GM12878 (cell line): ENCODE data around the gene LRRN4. TPM values are rescaled to one million over a fixed set of nuclear protein-coding genes. Genes with fewer than 3 reads are reported as not detected.
"Not testable (repeated sequence)": the region's sequence is repeated elsewhere in the genome, so short reads cannot be mapped to it uniquely, and the experiment has no call there.

Experiments
- ATAC-seq: fragments of 200-7000 bp; cut with Tn5 transposase; 3 replicates; pipeline ENCODE4 v1.9.1; 2020; ENCODE audit warnings: mild to moderate bottlenecking, moderate library complexity
- BruUV-seq: library from RNA; stranded (reverse); fragments of 400-500 nt; replicated peaks from 2 replicates; lab custom pipeline; 2021; lab: Mats Ljungman, UMichigan
- CTCF ChIA-PET: fragments of 300-600 bp; sonication (Branson Sonifier 250); formaldehyde crosslinking; extraction: SDS; loops from one replicate; lab custom pipeline; 2021; ENCODE audit warnings: inconsistent platforms; lab: Yijun Ruan, JAX
- POLR2A ChIA-PET: fragments of 350-600 bp; formaldehyde crosslinking; extraction: SDS; loops from one replicate; lab custom pipeline; 2021; ENCODE audit warnings: inconsistent platforms; lab: Charles Lee
- RAD21 ChIA-PET: fragments of 300-600 bp; sonication (Branson Sonifier 250); formaldehyde crosslinking; loops from one replicate; lab custom pipeline; 2023; ENCODE audit warnings: antibody characterized with exemption; ENCODE audit not compliant: unreplicated experiment; lab: Charles Lee
- SMC1A ChIA-PET: fragments of 300-600 bp; sonication (Branson Sonifier 250); formaldehyde crosslinking; loops from one replicate; lab custom pipeline; 2023; ENCODE audit not compliant: unreplicated experiment, uncharacterized antibody; lab: Charles Lee
- DNase-seq: peaks from one replicate; pipeline ENCODE4 v3.0.0-alpha.2; 2011; ENCODE audit warnings: low read depth, low spot score
- FAIRE-seq: peaks from 3 replicates; lab custom pipeline; 2011; peaks lifted over from hg19 to GRCh38; lab: Jason Lieb, UNC
- H2AFZ ChIP-seq: 2 replicates; pipeline ENCODE4 v1.6.0; 2011; ENCODE audit warnings: low read depth, low read length, control low read depth; ENCODE audit not compliant: control insufficient read depth
- H3K27ac ChIP-seq: 2 replicates; pipeline ENCODE4 v1.5.1; 2011; ENCODE audit warnings: control low read depth; ENCODE audit not compliant: control insufficient read depth, insufficient read depth
- H3K27me3 ChIP-seq, 2 experiments: replicated peaks in 1 of 2; 2 replicates each; pipeline versions ENCODE4 v1.6.0 to v1.6.1; 2011; ENCODE audit warnings: low read length in 1 of 2; ENCODE audit not compliant: control insufficient read depth in 2 of 2, insufficient read depth in 2 of 2
- H3K36me3 ChIP-seq, 2 experiments: 2 replicates each; pipeline ENCODE4 v1.5.1; 2011; ENCODE audit warnings: low read length in 1 of 2; ENCODE audit not compliant: control insufficient read depth in 2 of 2, insufficient read depth in 2 of 2
- H3K4me1 ChIP-seq: 2 replicates; pipeline ENCODE4 v1.6.1; 2011; ENCODE audit warnings: mild to moderate bottlenecking, low read length, moderate library complexity, mixed read lengths; ENCODE audit not compliant: control insufficient read depth, insufficient read depth
- H3K4me2 ChIP-seq: 2 replicates; pipeline ENCODE4 v1.6.0; 2011; ENCODE audit warnings: control low read depth; ENCODE audit not compliant: control insufficient read depth, insufficient read depth
- H3K4me3 ChIP-seq: fragments of 200-600 bp; sonication (generic); 2 replicates; pipeline ENCODE4 v1.5.1; 2016
- H3K79me2 ChIP-seq: 2 replicates; pipeline ENCODE4 v1.6.0; 2011; ENCODE audit warnings: low read length; ENCODE audit not compliant: control insufficient read depth, insufficient read depth
- H3K9ac ChIP-seq: 2 replicates; pipeline ENCODE4 v1.8.0; 2011; ENCODE audit warnings: low read length, control low read depth, mixed read lengths; ENCODE audit not compliant: control insufficient read depth, insufficient read depth
- H3K9me3 ChIP-seq: replicated peaks from 3 replicates; pipeline ENCODE4 v1.5.1; 2011; ENCODE audit warnings: mild to moderate bottlenecking, low read length; ENCODE audit not compliant: control insufficient read depth, insufficient read depth
- H4K20me1 ChIP-seq: 2 replicates; pipeline ENCODE4 v1.6.0; 2011; ENCODE audit not compliant: control insufficient read depth, insufficient read depth
- CHD1 ChIP-seq: IDR thresholded peaks from 2 replicates; pipeline ENCODE4 v1.6.1; 2012; ENCODE audit warnings: low read depth, low read length, improper control_type of control experiment
- ETV6 ChIP-seq, 2 experiments: fragments of 450-650 bp in 1 of 2; IDR thresholded peaks in 1 of 2; conservative IDR thresholded peaks in 1 of 2; 2 replicates each; pipeline ENCODE4 v1.6.1; 2014; ENCODE audit warnings: antibody characterized with exemption in 1 of 2, borderline replicate concordance in 1 of 2, low read depth in 1 of 2, mild to moderate bottlenecking in 1 of 2, moderate library complexity in 1 of 2
- HDAC6 ChIP-seq: fragments of 200-600 bp; sonication (generic); IDR thresholded peaks from one replicate; pipeline ENCODE4 v1.8.0; 2017; ENCODE audit warnings: antibody characterized with exemption; ENCODE audit not compliant: unreplicated experiment
- IKZF2 ChIP-seq, 2 experiments: fragments of 450-650 bp; IDR thresholded peaks; 2 replicates each; pipeline ENCODE4 v1.6.1; 2017; ENCODE audit warnings: mild to moderate bottlenecking in 2 of 2, moderate library complexity in 2 of 2
- KAT2A ChIP-seq: conservative IDR thresholded peaks from 2 replicates; pipeline ENCODE4 v1.6.1; 2011; ENCODE audit warnings: low read depth, low read length; ENCODE audit not compliant: control insufficient read depth
- PKNOX1 ChIP-seq: fragments of 450-650 bp; IDR thresholded peaks from 2 replicates; pipeline ENCODE4 v1.6.1; 2016; ENCODE audit warnings: mild to moderate bottlenecking
- SMC3 ChIP-seq: IDR thresholded peaks from 2 replicates; pipeline ENCODE4 v1.6.1; 2011; ENCODE audit warnings: low read length, improper control_type of control experiment, borderline replicate concordance
- TCF3 ChIP-seq: IDR thresholded peaks from 2 replicates; pipeline ENCODE4 v1.6.1; 2012; ENCODE audit warnings: low read depth, mild to moderate bottlenecking, low read length, borderline replicate concordance; ENCODE audit not compliant: insufficient read depth
- WGBS: methylation state at CpG from one replicate; pipeline ENCODE4 v1.1.6; 2016; ENCODE audit warnings: low lambda C conversion rate; ENCODE audit not compliant: insufficient replicate concordance, insufficient coverage; ENCODE audit errors: missing lambda C conversion rate; 5-methylcytosine and 5-hydroxymethylcytosine counted together
- in situ Hi-C: fragments of 300-500 bp; cut with MboI; formaldehyde crosslinking; loops from 9 replicates; pipeline ENCODE4 v1.14.3; 2018; ENCODE audit warnings: mixed read lengths
- intact Hi-C: fragments of 100-400 bp; cut with micrococcal nuclease; formaldehyde crosslinking; loops from one replicate; pipeline ENCODE4 v1.14.2; 2022; ENCODE audit not compliant: unreplicated experiment
- polyA plus RNA-seq, 11 experiments: library from polyadenylated mRNA; depleted of rRNA in 4 of 11; unstranded in 6 of 11; stranded (reverse) in 5 of 11; fragments of >200 nt; fragmentation: Nextera tagmentation in 4 of 11; fragmentation: Illumina TruSeq in 1 of 11; extraction: Ambion mirVana in 4 of 11; extraction: Trizol in 1 of 11; gene quantifications; 1 replicate in 1 of 11; 2 replicates in 10 of 11; pipeline versions ENCODE4 v1.2.1 to v1.2.3, GENCODE V29; 2011 to 2016; ENCODE audit warnings: inconsistent platforms in 2 of 11, missing spikeins in 2 of 11, low read depth in 1 of 11
- total RNA-seq, 4 experiments: library from RNA; depleted of rRNA in 3 of 4; stranded (reverse); fragments of >200 nt in 3 of 4; fragmentation: Illumina TruSeq in 1 of 4; extraction: Trizol in 1 of 4; gene quantifications; 2 replicates each; pipeline versions ENCODE4 v1.2.1 to v1.2.3, GENCODE V29; 2013 to 2021

The LRRN4 gene
- total and polyA plus RNA-seq, 10 of the 15 experiments (the other 5 are each of a cell fraction or from before 2014, with no cell fraction given) = 0.11 TPM; not detected in 9

- TF ChIP-seq ETV6 (conservative IDR thresholded peaks at IDR 0.05 in 1 of 2, IDR thresholded peaks at IDR 0.05 in 1 of 2; ENCODE audit: borderline replicate concordance in 1 of 2, low read depth in 1 of 2) = no peak
- TF ChIP-seq SMC3 = no peak
- no peak for TF ChIP-seq TCF3
- no peak for TF ChIP-seq IKZF2 (IDR thresholded peaks at IDR 0.05)
- TF ChIP-seq PKNOX1 = no peak
- no peak for TF ChIP-seq KAT2A
- no peak for TF ChIP-seq CHD1
- TF ChIP-seq HDAC6 = no peak
Measured at GRCh38 chr20:6055161-6055783, 1.4 kb upstream of the LRRN4 start (continued).

GRCh38 chr20:6054689-6055051 lies 810 bp upstream of the LRRN4 start:
- FAIRE-seq, H3K27ac ChIP-seq, H3K4me2 ChIP-seq, H2AFZ ChIP-seq, H3K4me3 ChIP-seq, CTCF ChIA-PET, DNase-seq, POLR2A ChIA-PET, H3K36me3 ChIP-seq, H3K9me3 ChIP-seq, BruUV-seq, ATAC-seq, in situ Hi-C loops, H3K79me2 ChIP-seq, H3K9ac ChIP-seq, intact Hi-C loops, RAD21 ChIA-PET, H3K4me1 ChIP-seq, H3K27me3 ChIP-seq, SMC1A ChIA-PET, H4K20me1 ChIP-seq: not testable (repeated sequence)
- 68% methylated on average over 4 of the region's 4 CpGs for WGBS
